Measurements from ENCODE around the gene DAPK2. TPM values are rescaled to one million over a fixed set of nuclear protein-coding genes. Genes with fewer than 3 reads are reported as not detected.

Gene DAPK2
- total RNA-seq, 6 experiments from 2014 or later = 2.1 to 5.7 (median 5.1) TPM

GRCh38 chr15:64000183-64000951 lies 45.9 kb downstream of the DAPK2 start:
- H3K27ac Mint-ChIP-seq = no peak overlapping the region
- no peak overlapping the region for H3K4me3 Mint-ChIP-seq
- H3K4me1 Mint-ChIP-seq (ENCODE audit: low read depth) = peaks cover 40% of the 10 kb centered on the region
- no peak for DNase-seq
- H3K27me3 Mint-ChIP-seq (ENCODE audit: insufficient read depth) = peaks cover 11% of the 10 kb centered on the region
- no peaks in the 10 kb centered on the region for H3K36me3 Mint-ChIP-seq (ENCODE audit: low read depth)
- no peaks in the 10 kb centered on the region for H3K9me3 Mint-ChIP-seq
- no peak for TF ChIP-seq CTCF (IDR thresholded peaks at IDR 0.05)

- H3K27ac Mint-ChIP-seq = no peak overlapping the region
- no peaks in the 10 kb centered on the region for H3K36me3 Mint-ChIP-seq (ENCODE audit: low read depth)
These were observed 47.1 kb downstream of the DAPK2 start for GRCh38 chr15:63999177-63999576.

GRCh38 chr15:63998489-63998888 lies 47.8 kb downstream of the DAPK2 start:
- no peak for TF ChIP-seq CTCF (IDR thresholded peaks at IDR 0.05)
- no peaks in the 10 kb centered on the region for H3K9me3 Mint-ChIP-seq
- H3K27ac Mint-ChIP-seq = no peak overlapping the region
- peaks cover 39% of the 10 kb centered on the region for H3K4me1 Mint-ChIP-seq (ENCODE audit: low read depth)
- no peak overlapping the region for H3K4me3 Mint-ChIP-seq
- H3K27me3 Mint-ChIP-seq (ENCODE audit: insufficient read depth) = peaks cover 8% of the 10 kb centered on the region
- no peaks in the 10 kb centered on the region for H3K36me3 Mint-ChIP-seq (ENCODE audit: low read depth)
- no peak for DNase-seq

More at GRCh38 chr15:63999177-63999576, 47.1 kb downstream of the DAPK2 start:
- Mint-ChIP-seq H3K27me3 (ENCODE audit: insufficient read depth) (peaks cover 8% of the 10 kb centered on the region), H3K4me1 (ENCODE audit: low read depth) (peaks cover 35% of the 10 kb centered on the region), H3K4me3 (no peak overlapping the region), H3K9me3 (no peaks in the 10 kb centered on the region)
- DNase-seq = no peak
- TF ChIP-seq CTCF (IDR thresholded peaks at IDR 0.05) = no peak

- H3K4me3 Mint-ChIP-seq = no peak overlapping the region
- no peaks in the 10 kb centered on the region for H3K9me3 Mint-ChIP-seq
- H3K4me1 Mint-ChIP-seq (ENCODE audit: low read depth) = peaks cover 39% of the 10 kb centered on the region
- no peaks in the 10 kb centered on the region for H3K36me3 Mint-ChIP-seq (ENCODE audit: low read depth)
- no peak for TF ChIP-seq CTCF (IDR thresholded peaks at IDR 0.05)
- peaks cover 8% of the 10 kb centered on the region for H3K27me3 Mint-ChIP-seq (ENCODE audit: insufficient read depth)
- H3K27ac Mint-ChIP-seq = no peak overlapping the region
- no peak for DNase-seq
These were observed 48.4 kb downstream of the DAPK2 start for GRCh38 chr15:63997715-63998442.

GRCh38 chr15:63996794-63997357 lies 49.4 kb downstream of the DAPK2 start:
- Mint-ChIP-seq H3K27me3 (ENCODE audit: insufficient read depth) (peaks cover 8% of the 10 kb centered on the region), H3K9me3 (no peaks in the 10 kb centered on the region), H3K4me3 (no peak overlapping the region), H3K27ac (no peak overlapping the region), H3K4me1 (ENCODE audit: low read depth) (peaks cover 39% of the 10 kb centered on the region), H3K36me3 (ENCODE audit: low read depth) (no peaks in the 10 kb centered on the region)
- no peak for DNase-seq
- TF ChIP-seq CTCF (IDR thresholded peaks at IDR 0.05) = no peak

Measured in HFFc6 (cell line).